Activated CD4-positive, alpha-beta T cell treated with anti-CD3 and anti-CD28 coated beads, Interleukin-2, amount 50 U/mL, for 1 hour (primary cell): ENCODE results near the gene CSK.
A peak's percentile ranks its signal among the peaks of the same experiment; 100 is the strongest.

Source experiments
- DNase-seq: peaks from one replicate; pipeline ENCODE4 v3.0.0-alpha.2; 2020

Gene CSK

GRCh38 chr15:74788042-74788682, 6.3 kb downstream of the CSK start:
- DNase-seq: no peak

- peak; percentile 45 for DNase-seq
Observed at GRCh38 chr15:74788683-74789151, 6.8 kb downstream of the CSK start.

GRCh38 chr15:74789171-74789631, 7.3 kb downstream of the CSK start:
- no peak for DNase-seq

GRCh38 chr15:74789741-74790079, 7.8 kb downstream of the CSK start:
- no peak for DNase-seq

- DNase-seq: no peak
Observed at GRCh38 chr15:74790080-74790916, 8.4 kb downstream of the CSK start.

- no peak for DNase-seq
Observed at GRCh38 chr15:74791007-74791406, 9.1 kb downstream of the CSK start.

GRCh38 chr15:74791667-74792066, 9.8 kb downstream of the CSK start:
- DNase-seq: no peak

GRCh38 chr15:74792227-74793016, 10.5 kb downstream of the CSK start:
- DNase-seq: no peak

- peak; percentile 82 for DNase-seq
Observed at GRCh38 chr15:74793135-74794028, 11.5 kb downstream of the CSK start.

GRCh38 chr15:74794248-74794969, 12.5 kb downstream of the CSK start:
- DNase-seq: no peak

- no peak for DNase-seq
Observed at GRCh38 chr15:74794970-74795349, 13.1 kb downstream of the CSK start.

- no peak for DNase-seq
Observed at GRCh38 chr15:74795966-74796625, 14.2 kb downstream of the CSK start.

- DNase-seq: no peak
Observed at GRCh38 chr15:74798388-74799254, 16.7 kb downstream of the CSK start.

GRCh38 chr15:74799255-74799855, 17.5 kb downstream of the CSK start:
- DNase-seq: no peak

- peak; percentile 89 for DNase-seq
Observed at GRCh38 chr15:74799856-74800558, 18.1 kb downstream of the CSK start.

- no peak for DNase-seq
Observed at GRCh38 chr15:74800559-74801094, 18.7 kb downstream of the CSK start.

GRCh38 chr15:74801311-74801997, 19.6 kb downstream of the CSK start:
- DNase-seq: no peak

- DNase-seq: no peak
Observed at GRCh38 chr15:74802290-74802689, 20.4 kb downstream of the CSK start.
